ENCODE data around the gene ZFP92.

ZFP92 gene

DNA sequence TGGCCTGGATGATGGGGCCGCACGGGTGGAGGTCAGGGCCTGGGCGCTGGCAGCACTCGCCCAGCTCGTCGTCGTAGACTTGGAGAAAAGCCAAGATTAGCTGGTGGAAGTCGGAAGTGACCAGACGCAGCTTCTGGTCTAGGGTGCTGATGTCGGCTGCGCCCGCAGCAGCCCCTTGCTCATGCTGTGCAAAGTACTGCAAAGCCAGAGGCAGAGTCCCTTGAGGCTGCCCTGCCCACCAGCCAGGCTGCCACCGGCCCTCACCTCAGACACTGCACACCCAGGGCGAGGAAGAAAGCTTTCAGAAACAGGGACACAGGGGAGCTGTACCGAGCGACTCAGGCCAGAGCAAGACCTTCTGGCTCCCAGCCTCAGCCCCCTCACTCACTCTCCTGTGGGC is 44.3 kb downstream of the ZFP92 start:
- no peak for DNase-seq (ENCODE audit: low read depth)

DNA sequence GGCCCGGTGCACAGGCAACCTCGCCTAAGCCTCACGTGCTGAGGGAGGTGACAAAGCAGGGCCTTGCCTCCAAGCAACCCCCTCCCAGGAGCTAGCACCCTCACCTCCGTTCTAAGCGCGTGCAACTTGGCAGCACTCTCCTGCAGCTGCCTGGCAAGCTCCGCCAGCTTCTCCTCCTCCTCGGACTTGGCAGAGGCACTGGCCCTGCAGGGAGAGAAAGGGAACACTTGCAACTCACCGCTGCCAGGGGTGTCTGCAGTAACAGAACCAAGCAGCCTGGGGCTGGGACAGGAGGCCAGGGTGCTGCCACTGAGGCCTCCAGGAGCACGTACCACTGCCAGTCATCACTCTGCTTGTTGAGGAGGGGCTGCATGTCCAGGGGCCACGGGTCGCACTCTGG is 44.9 kb downstream of the ZFP92 start:
- DNase-seq (ENCODE audit: low read depth): no peak

DNA sequence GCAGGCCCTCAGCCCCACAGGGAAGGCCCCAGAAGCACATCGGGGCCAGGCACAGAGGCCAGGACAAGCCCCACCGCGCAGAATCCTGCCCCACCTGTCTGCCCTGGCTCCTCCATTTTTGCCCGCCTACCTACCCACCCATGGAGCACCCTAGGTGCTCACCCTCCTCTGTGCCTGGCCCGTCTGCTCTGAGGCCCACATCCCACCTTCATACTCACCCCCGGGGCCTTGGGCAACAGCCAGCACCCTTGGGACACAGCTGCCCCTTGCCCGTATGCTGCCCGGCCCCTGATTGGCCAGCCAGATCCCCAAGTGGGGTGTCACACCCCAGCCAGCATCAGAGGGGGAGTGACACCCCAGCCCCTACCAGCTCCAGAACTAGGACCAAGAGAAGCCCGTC is 45.4 kb downstream of the ZFP92 start:
- DNase-seq (ENCODE audit: low read depth): no peak

DNA sequence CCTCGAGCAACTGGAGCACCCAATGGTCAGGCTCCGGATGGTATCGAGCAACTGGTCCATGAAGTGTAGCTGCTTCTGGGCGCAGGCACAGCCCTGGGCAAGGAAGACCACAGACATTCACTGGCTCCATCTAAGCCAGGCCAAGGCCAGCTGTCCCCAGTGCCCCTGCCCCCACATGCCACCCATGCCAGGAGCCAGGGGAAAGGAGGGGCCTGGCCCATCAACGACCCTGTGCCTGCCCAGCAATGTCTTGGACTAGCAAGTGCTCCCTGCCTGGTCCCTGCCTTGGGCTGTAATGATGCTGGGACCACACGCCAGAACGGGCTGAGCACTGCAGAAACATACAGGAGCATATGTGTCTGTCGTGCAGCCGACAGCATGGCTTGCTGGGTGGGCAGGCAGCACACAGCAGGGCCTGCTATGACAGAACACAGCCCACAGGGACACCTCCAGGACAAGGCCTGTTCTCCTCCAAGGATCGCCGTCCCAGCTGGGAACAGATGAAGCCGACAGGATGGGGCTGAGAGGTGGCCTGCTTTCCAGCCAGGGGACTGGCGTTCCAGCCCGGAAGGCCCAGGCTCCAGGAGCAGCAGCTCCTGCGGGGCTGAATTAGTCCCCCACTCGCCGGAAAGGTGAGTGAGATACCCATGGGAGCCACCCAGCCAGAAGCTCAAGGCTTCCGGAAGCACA is 46.0 kb downstream of the ZFP92 start:
- no peak for DNase-seq (ENCODE audit: low read depth)

GRCh38 chrX:153457827-153458466 is 46.7 kb downstream of the ZFP92 start:
- no peak for DNase-seq (ENCODE audit: low read depth)

- DNase-seq (ENCODE audit: low read depth): no peak
Measured at GRCh38 chrX:153458476-153458875, 47.2 kb downstream of the ZFP92 start.

GRCh38 chrX:153459986-153460385 is 48.7 kb downstream of the ZFP92 start:
- peak; percentile 41 for DNase-seq (ENCODE audit: low read depth)

DNA sequence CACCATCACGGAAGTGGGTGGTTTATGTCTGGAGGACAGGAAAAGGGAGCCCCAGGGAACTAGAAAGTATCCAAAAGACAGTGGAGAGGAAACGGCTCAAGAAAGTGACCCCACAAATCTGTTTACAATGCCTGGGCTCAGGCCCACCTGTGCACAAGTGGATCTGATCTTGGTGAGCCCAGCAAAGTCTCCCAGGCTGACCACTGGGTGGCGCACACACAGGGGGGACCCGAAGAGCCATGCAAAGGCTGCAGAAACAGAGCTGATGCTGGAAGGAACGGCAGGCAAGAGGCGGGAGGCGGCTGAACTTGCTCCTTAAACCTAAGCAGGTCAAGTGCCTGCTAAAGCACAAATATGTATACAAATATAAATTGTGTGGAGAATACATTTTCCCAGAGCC is 49.6 kb downstream of the ZFP92 start:
- peak; percentile 24 for DNase-seq (ENCODE audit: low read depth)
